Glomerular visceral epithelial cell (primary cell): ENCODE measurements around the gene GAB2.
"Not testable (repeated sequence)": the region's sequence is repeated elsewhere in the genome, so short reads cannot be mapped to it uniquely, and the experiment has no call there.

ENCODE experiments used
- DNase-seq: peaks from one replicate; pipeline ENCODE4 v3.0.0-alpha.2; 2016; ENCODE audit errors: extremely low spot score

The GAB2 gene

GRCh38 chr11:78187366-78188285, 230.0 kb downstream of the GAB2 start:
- DNase-seq = no peak

GRCh38 chr11:78181185-78181584, 236.4 kb downstream of the GAB2 start:
- no peak for DNase-seq

GRCh38 chr11:78180751-78181150, 236.9 kb downstream of the GAB2 start:
- DNase-seq = no peak

GRCh38 chr11:78179459-78180071, 238.1 kb downstream of the GAB2 start:
- DNase-seq = no peak

- no peak for DNase-seq
Measured at GRCh38 chr11:78177216-78177615, 240.4 kb downstream of the GAB2 start.

GRCh38 chr11:78176605-78177141, 240.9 kb downstream of the GAB2 start:
- DNase-seq = no peak

GRCh38 chr11:78175862-78176261, 241.8 kb downstream of the GAB2 start:
- DNase-seq = not testable (repeated sequence)

- DNase-seq = no peak
Measured at GRCh38 chr11:78171951-78172350, 245.7 kb downstream of the GAB2 start.

- DNase-seq = no peak
Measured at GRCh38 chr11:78170874-78171549, 246.6 kb downstream of the GAB2 start.

GRCh38 chr11:78170413-78170812, 247.2 kb downstream of the GAB2 start:
- no peak for DNase-seq

GRCh38 chr11:78168539-78169477, 248.8 kb downstream of the GAB2 start:
- DNase-seq = no peak

- no peak for DNase-seq
Measured at GRCh38 chr11:78166855-78167469, 250.7 kb downstream of the GAB2 start.
